Chondrocyte (in vitro differentiated cells): Measurements from ENCODE around the gene SLC6A7. TPM values are rescaled to one million over a fixed set of nuclear protein-coding genes. Genes with fewer than 3 reads are reported as not detected.

Experiments
- DNase-seq: peaks from one replicate; pipeline ENCODE4 v3.0.0; 2021; ENCODE audit warnings: mixed read lengths, low spot score
- H3K27ac Mint-ChIP-seq: one replicate; pipeline ENCODE4 v1.8.0; 2021; ENCODE audit warnings: mild to moderate bottlenecking, moderate library complexity, mixed read lengths; ENCODE audit not compliant: unreplicated experiment
- H3K27me3 Mint-ChIP-seq: 2 replicates; pipeline ENCODE4 v1.8.0; 2021; ENCODE audit warnings: low read depth, mixed read lengths
- H3K36me3 Mint-ChIP-seq: 2 replicates; pipeline ENCODE4 v1.8.0; 2021; ENCODE audit warnings: low read depth, mixed read lengths
- H3K4me1 Mint-ChIP-seq: 2 replicates; pipeline ENCODE4 v1.8.0; 2021; ENCODE audit warnings: low read depth, mild to moderate bottlenecking, mixed read lengths
- H3K4me3 Mint-ChIP-seq: one replicate; pipeline ENCODE4 v1.8.0; 2021; ENCODE audit warnings: mild to moderate bottlenecking, moderate library complexity, mixed read lengths; ENCODE audit not compliant: unreplicated experiment
- H3K9me3 Mint-ChIP-seq: 2 replicates; pipeline ENCODE4 v1.8.0; 2021; ENCODE audit warnings: low read depth, mixed read lengths
- total RNA-seq: library from RNA; stranded (reverse); gene quantifications from 3 replicates; pipeline ENCODE4 v1.2.1, GENCODE V29; 2021
- TF ChIP-seq, protein P1 (sequence below): fragments of 200-600 bp; sonication (generic); IDR thresholded peaks from 2 replicates; pipeline ENCODE4 v1.5.0; 2021; ENCODE audit warnings: antibody characterized with exemption, mild to moderate bottlenecking, moderate library complexity

SLC6A7 gene
- total RNA-seq, 1 donor from 2014 or later, result not detected

DNA sequence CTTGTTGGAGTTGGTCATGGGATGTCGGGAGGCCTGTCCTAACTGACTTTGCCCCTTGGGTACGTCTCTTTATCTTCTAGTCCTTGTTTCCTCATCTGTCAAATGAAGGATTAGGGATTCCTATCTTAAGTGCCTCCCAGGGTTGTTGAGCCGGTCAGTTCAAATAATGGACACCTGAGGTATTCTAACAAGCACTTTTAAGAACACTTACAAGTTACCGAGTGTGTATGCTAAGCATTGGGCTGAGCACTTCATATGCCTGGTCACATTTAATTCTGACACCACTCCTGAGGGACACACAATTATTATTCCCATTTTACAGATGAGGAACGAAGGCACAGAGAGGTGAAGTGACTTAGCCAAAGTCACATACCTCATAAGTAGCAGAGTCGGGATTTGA, 62.6 kb downstream of the SLC6A7 start:
- H3K9me3 Mint-ChIP-seq, result no peaks in the 10 kb centered on the region
- H3K4me3 Mint-ChIP-seq, result no peak overlapping the region
- no peaks in the 10 kb centered on the region for H3K36me3 Mint-ChIP-seq
- TF ChIP-seq, protein P1, sequence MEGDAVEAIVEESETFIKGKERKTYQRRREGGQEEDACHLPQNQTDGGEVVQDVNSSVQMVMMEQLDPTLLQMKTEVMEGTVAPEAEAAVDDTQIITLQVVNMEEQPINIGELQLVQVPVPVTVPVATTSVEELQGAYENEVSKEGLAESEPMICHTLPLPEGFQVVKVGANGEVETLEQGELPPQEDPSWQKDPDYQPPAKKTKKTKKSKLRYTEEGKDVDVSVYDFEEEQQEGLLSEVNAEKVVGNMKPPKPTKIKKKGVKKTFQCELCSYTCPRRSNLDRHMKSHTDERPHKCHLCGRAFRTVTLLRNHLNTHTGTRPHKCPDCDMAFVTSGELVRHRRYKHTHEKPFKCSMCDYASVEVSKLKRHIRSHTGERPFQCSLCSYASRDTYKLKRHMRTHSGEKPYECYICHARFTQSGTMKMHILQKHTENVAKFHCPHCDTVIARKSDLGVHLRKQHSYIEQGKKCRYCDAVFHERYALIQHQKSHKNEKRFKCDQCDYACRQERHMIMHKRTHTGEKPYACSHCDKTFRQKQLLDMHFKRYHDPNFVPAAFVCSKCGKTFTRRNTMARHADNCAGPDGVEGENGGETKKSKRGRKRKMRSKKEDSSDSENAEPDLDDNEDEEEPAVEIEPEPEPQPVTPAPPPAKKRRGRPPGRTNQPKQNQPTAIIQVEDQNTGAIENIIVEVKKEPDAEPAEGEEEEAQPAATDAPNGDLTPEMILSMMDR, result no peak
- no peak overlapping the region for H3K27ac Mint-ChIP-seq
- no peaks in the 10 kb centered on the region for H3K4me1 Mint-ChIP-seq
- DNase-seq, result no peak
- no peaks in the 10 kb centered on the region for H3K27me3 Mint-ChIP-seq

DNA sequence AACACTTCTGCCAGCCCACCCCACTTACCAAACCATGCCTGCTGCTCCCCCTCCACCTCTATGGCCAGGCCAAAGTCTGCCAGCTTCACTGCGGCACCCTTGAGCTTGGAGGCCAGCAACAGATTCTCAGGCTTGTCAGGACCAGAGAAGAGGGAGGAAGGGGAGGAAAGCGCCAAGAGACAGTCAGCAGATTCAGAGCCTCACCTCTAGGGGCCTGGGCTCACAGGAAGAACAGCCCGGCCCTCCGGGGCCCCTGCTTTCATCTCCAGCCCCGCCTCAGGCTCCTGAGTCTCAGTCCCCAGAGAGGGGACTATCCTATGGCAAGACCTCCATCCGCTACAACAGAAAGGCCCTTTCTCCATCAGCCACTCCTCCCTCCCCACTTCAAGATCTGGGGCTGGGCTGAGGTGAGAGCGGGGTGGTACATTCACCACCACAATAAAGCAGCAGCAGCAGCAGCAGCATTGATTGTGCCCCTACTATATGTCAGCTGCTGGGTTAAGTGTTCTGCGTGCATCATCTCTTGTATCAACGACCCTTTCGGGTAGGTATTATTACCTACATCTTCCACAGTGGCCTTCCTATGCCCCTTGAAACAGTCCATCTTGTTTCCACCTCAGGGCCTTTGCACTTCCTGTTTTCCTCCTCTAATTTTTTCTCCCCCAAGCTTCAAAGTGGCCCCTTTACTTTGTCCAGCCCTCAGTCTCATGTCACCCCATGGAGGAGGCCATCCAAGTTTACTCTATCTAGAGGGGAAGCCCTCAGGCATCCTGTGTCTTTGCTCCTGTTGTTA, 63.8 kb downstream of the SLC6A7 start:
- TF ChIP-seq, protein P1, result no peak
- Mint-ChIP-seq H3K36me3 (no peaks in the 10 kb centered on the region), H3K4me3 (no peak overlapping the region), H3K9me3 (no peaks in the 10 kb centered on the region), H3K27ac (no peak overlapping the region), H3K27me3 (no peaks in the 10 kb centered on the region), H3K4me1 (no peaks in the 10 kb centered on the region)
- DNase-seq, result peak; percentile 72

DNA sequence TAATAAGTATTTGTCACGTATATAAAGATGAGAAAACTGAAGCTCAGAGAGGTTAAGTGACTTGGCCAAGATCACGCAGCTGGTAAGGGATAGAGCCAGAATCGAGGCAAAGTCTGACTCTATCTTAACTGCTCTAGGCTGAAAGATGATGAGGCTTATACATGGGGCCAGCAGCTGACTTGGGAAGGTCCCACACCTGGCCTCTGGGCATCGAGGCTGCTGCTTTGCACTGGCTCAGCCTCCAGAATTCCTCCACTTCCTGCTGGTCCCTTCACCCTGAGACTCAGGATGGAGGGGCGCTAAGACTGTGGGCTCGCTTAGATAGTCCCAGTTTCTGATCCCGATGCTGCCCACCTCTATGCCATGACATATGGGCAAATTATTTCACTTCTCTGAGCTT, 64.5 kb downstream of the SLC6A7 start:
- Mint-ChIP-seq H3K27me3 (no peaks in the 10 kb centered on the region), H3K4me1 (no peaks in the 10 kb centered on the region), H3K9me3 (no peaks in the 10 kb centered on the region), H3K4me3 (no peak overlapping the region), H3K27ac (no peak overlapping the region), H3K36me3 (no peaks in the 10 kb centered on the region)
- DNase-seq, result peak; percentile 41
- TF ChIP-seq, protein P1, result no peak

DNA sequence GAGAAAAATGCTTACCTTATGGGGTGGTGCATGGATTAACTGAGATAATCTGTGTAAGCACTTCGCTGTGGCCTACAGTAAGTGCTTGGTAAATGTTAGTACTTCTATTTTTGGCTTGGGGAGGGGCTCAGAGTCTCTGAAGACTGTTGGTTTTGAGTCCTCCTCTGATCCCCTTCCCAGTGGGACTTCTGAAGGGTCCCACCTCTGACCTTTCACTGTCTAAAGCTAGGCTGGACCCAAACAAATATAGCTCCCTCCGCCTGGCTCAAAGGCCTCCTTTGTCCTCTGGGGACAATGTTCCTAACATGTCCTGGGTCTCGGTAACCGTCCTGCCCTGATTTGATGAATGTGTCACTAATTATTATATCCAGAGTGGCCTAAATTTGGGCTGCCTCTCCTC, 64.9 kb downstream of the SLC6A7 start:
- H3K27me3 Mint-ChIP-seq, result no peaks in the 10 kb centered on the region
- no peaks in the 10 kb centered on the region for H3K9me3 Mint-ChIP-seq
- H3K36me3 Mint-ChIP-seq, result no peaks in the 10 kb centered on the region
- H3K4me3 Mint-ChIP-seq, result no peak overlapping the region
- TF ChIP-seq, protein P1, result no peak
- DNase-seq, result peak; percentile 5
- no peaks in the 10 kb centered on the region for H3K4me1 Mint-ChIP-seq
- H3K27ac Mint-ChIP-seq, result no peak overlapping the region

DNA sequence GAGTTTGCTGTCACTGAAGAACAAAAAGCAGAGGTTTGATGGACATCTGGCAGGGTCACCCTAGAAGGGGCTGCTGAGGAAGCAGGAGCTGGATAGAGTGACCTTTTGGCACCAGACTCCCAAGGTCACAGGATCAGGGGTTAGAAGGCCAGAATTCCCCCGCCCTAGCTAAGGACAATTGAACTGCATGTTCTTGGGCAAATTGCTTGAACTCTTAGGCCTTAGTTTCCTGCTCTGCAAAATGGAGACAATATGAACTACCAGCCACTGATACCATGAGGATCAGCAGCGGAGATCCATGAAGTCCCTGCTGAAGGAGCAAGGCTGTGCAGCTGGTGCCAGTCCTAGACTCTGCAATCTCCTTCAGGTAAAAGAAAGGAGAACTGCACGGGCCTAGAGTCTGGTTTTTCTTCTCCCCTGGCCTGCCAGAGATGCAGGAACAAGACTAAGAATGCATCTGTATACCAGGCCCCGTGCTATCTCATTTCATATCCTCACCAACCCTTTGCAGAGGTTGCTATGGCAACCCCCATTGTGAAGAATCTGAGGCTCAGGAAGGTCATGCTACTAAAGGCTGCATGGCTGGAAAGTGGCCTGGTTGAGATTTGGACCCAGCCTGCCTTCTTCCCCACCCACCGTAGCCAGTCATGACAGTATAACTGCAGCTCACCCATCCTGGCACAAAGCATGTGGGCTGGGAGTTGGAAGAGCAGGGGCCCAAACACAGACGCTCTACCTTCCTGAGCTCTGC, 66.0 kb downstream of the SLC6A7 start:
- DNase-seq, result peak; percentile 20
- no peaks in the 10 kb centered on the region for H3K36me3 Mint-ChIP-seq
- TF ChIP-seq, protein P1, result no peak
- no peaks in the 10 kb centered on the region for H3K4me1 Mint-ChIP-seq
- no peaks in the 10 kb centered on the region for H3K27me3 Mint-ChIP-seq
- no peak overlapping the region for H3K27ac Mint-ChIP-seq
- H3K9me3 Mint-ChIP-seq, result no peaks in the 10 kb centered on the region
- H3K4me3 Mint-ChIP-seq, result no peak overlapping the region
